Measurements from ENCODE around the gene CIAO2B.

The CIAO2B gene

GRCh38 chr16:66970775-66971720, 36.8 kb upstream of the CIAO2B start:
- Histone ChIP-seq H3K4ac (ENCODE audit: low read depth, low read length) (no peak overlapping the region), H4K8ac (ENCODE audit: low read depth, low read length) (no peak overlapping the region), H3K4me3 (ENCODE audit: low read length) (no peak overlapping the region), H3K79me2 (ENCODE audit: control insufficient read depth, insufficient read depth, low read length) (no peaks in the 10 kb centered on the region), H3K18ac (ENCODE audit: low read length) (no peak overlapping the region), H3K27ac (ENCODE audit: low read depth, low read length) (no peak overlapping the region), H3K4me1 (ENCODE audit: control insufficient read depth, low read depth, low read length) (no peaks in the 10 kb centered on the region), H3K9ac (ENCODE audit: low read length) (no peak overlapping the region), H3K36me3 (ENCODE audit: control insufficient read depth, insufficient read depth, low read length) (no peaks in the 10 kb centered on the region), H3K4me2 (ENCODE audit: low read length) (no peak overlapping the region), H3K79me1 (ENCODE audit: low read length) (no peaks in the 10 kb centered on the region), H3K27me3 (ENCODE audit: insufficient read depth, low read length, poor library complexity) (no peaks in the 10 kb centered on the region), H2BK5ac (ENCODE audit: low read length) (no peak overlapping the region), H2BK120ac (ENCODE audit: low read depth, low read length) (no peak overlapping the region), H4K5ac (ENCODE audit: low read length) (no peak overlapping the region), H3K23ac (ENCODE audit: low read length) (no peak overlapping the region), H3K56ac (ENCODE audit: low read length) (no peak overlapping the region), H2BK15ac (replicated peaks; ENCODE audit: low read depth) (no peak overlapping the region), H2AK5ac (ENCODE audit: low read length) (no peak overlapping the region)
- DNase-seq, result no peak
- no CpG with 5 or more reads among the region's 10 CpGs for WGBS (ENCODE audit: extremely low coverage, insufficient coverage, low lambda C conversion rate)

- H3K18ac ChIP-seq (ENCODE audit: low read length), result no peak overlapping the region
- H2BK5ac ChIP-seq (ENCODE audit: low read length), result no peak overlapping the region
- H4K8ac ChIP-seq (ENCODE audit: low read depth, low read length), result no peak overlapping the region
- no peak for DNase-seq
- no peak overlapping the region for H3K27ac ChIP-seq (ENCODE audit: low read depth, low read length)
- no peaks in the 10 kb centered on the region for H3K36me3 ChIP-seq (ENCODE audit: control insufficient read depth, insufficient read depth, low read length)
- no peak overlapping the region for H3K23ac ChIP-seq (ENCODE audit: low read length)
- H3K56ac ChIP-seq (ENCODE audit: low read length), result no peak overlapping the region
- no peak overlapping the region for H3K4me2 ChIP-seq (ENCODE audit: low read length)
- no peak overlapping the region for H3K4ac ChIP-seq (ENCODE audit: low read depth, low read length)
- H2AK5ac ChIP-seq (ENCODE audit: low read length), result no peak overlapping the region
- H4K5ac ChIP-seq (ENCODE audit: low read length), result no peak overlapping the region
- no peak overlapping the region for H3K4me3 ChIP-seq (ENCODE audit: low read length)
- H3K79me2 ChIP-seq (ENCODE audit: control insufficient read depth, insufficient read depth, low read length), result no peaks in the 10 kb centered on the region
- H3K9ac ChIP-seq (ENCODE audit: low read length), result no peak overlapping the region
- no CpG with 5 or more reads among the region's 5 CpGs for WGBS (ENCODE audit: extremely low coverage, insufficient coverage, low lambda C conversion rate)
- no peaks in the 10 kb centered on the region for H3K27me3 ChIP-seq (ENCODE audit: insufficient read depth, low read length, poor library complexity)
- H2BK15ac ChIP-seq (replicated peaks; ENCODE audit: low read depth), result no peak overlapping the region
- H3K4me1 ChIP-seq (ENCODE audit: control insufficient read depth, low read depth, low read length), result no peaks in the 10 kb centered on the region
- H3K79me1 ChIP-seq (ENCODE audit: low read length), result no peaks in the 10 kb centered on the region
- H2BK120ac ChIP-seq (ENCODE audit: low read depth, low read length), result no peak overlapping the region
Measured at GRCh38 chr16:66968847-66969246, 34.6 kb upstream of the CIAO2B start.

GRCh38 chr16:66964049-66964448, 29.8 kb upstream of the CIAO2B start:
- WGBS (ENCODE audit: extremely low coverage, insufficient coverage, low lambda C conversion rate), result no CpG with 5 or more reads among the region's 6 CpGs
- Histone ChIP-seq H4K8ac (ENCODE audit: low read depth, low read length) (no peak overlapping the region), H3K23ac (ENCODE audit: low read length) (no peak overlapping the region), H2AK5ac (ENCODE audit: low read length) (no peak overlapping the region), H3K56ac (ENCODE audit: low read length) (no peak overlapping the region), H3K36me3 (ENCODE audit: control insufficient read depth, insufficient read depth, low read length) (no peaks in the 10 kb centered on the region), H2BK5ac (ENCODE audit: low read length) (no peak overlapping the region), H3K18ac (ENCODE audit: low read length) (no peak overlapping the region), H2BK15ac (replicated peaks; ENCODE audit: low read depth) (no peak overlapping the region), H4K5ac (ENCODE audit: low read length) (no peak overlapping the region), H3K9ac (ENCODE audit: low read length) (no peak overlapping the region), H3K27me3 (ENCODE audit: insufficient read depth, low read length, poor library complexity) (no peaks in the 10 kb centered on the region), H3K27ac (ENCODE audit: low read depth, low read length) (no peak overlapping the region), H3K79me1 (ENCODE audit: low read length) (no peaks in the 10 kb centered on the region), H3K4me3 (ENCODE audit: low read length) (no peak overlapping the region), H3K4ac (ENCODE audit: low read depth, low read length) (no peak overlapping the region), H2BK120ac (ENCODE audit: low read depth, low read length) (no peak overlapping the region), H3K79me2 (ENCODE audit: control insufficient read depth, insufficient read depth, low read length) (no peaks in the 10 kb centered on the region), H3K4me1 (ENCODE audit: control insufficient read depth, low read depth, low read length) (no peaks in the 10 kb centered on the region), H3K4me2 (ENCODE audit: low read length) (no peak overlapping the region)
- DNase-seq, result no peak

GRCh38 chr16:66961914-66962313, 27.7 kb upstream of the CIAO2B start:
- no peak overlapping the region for H3K18ac ChIP-seq (ENCODE audit: low read length)
- H3K27ac ChIP-seq (ENCODE audit: low read depth, low read length), result no peak overlapping the region
- no peaks in the 10 kb centered on the region for H3K79me1 ChIP-seq (ENCODE audit: low read length)
- H2BK5ac ChIP-seq (ENCODE audit: low read length), result no peak overlapping the region
- no peak overlapping the region for H3K9ac ChIP-seq (ENCODE audit: low read length)
- DNase-seq, result no peak
- H3K27me3 ChIP-seq (ENCODE audit: insufficient read depth, low read length, poor library complexity), result no peaks in the 10 kb centered on the region
- H2BK15ac ChIP-seq (replicated peaks; ENCODE audit: low read depth), result no peak overlapping the region
- no CpG with 5 or more reads among the region's 5 CpGs for WGBS (ENCODE audit: extremely low coverage, insufficient coverage, low lambda C conversion rate)
- no peak overlapping the region for H2BK120ac ChIP-seq (ENCODE audit: low read depth, low read length)
- H3K4me1 ChIP-seq (ENCODE audit: control insufficient read depth, low read depth, low read length), result no peaks in the 10 kb centered on the region
- H3K79me2 ChIP-seq (ENCODE audit: control insufficient read depth, insufficient read depth, low read length), result no peaks in the 10 kb centered on the region
- no peak overlapping the region for H2AK5ac ChIP-seq (ENCODE audit: low read length)
- H3K4ac ChIP-seq (ENCODE audit: low read depth, low read length), result no peak overlapping the region
- no peak overlapping the region for H3K56ac ChIP-seq (ENCODE audit: low read length)
- H3K36me3 ChIP-seq (ENCODE audit: control insufficient read depth, insufficient read depth, low read length), result no peaks in the 10 kb centered on the region
- H4K8ac ChIP-seq (ENCODE audit: low read depth, low read length), result no peak overlapping the region
- H3K23ac ChIP-seq (ENCODE audit: low read length), result no peak overlapping the region
- no peak overlapping the region for H3K4me3 ChIP-seq (ENCODE audit: low read length)
- no peak overlapping the region for H3K4me2 ChIP-seq (ENCODE audit: low read length)
- no peak overlapping the region for H4K5ac ChIP-seq (ENCODE audit: low read length)

- no peaks in the 10 kb centered on the region for H3K36me3 ChIP-seq (ENCODE audit: control insufficient read depth, insufficient read depth, low read length)
- H2BK5ac ChIP-seq (ENCODE audit: low read length), result no peak within 1 kb of the TSS
- no peak within 1 kb of the TSS for H2BK120ac ChIP-seq (ENCODE audit: low read depth, low read length)
- H2AK5ac ChIP-seq (ENCODE audit: low read length), result no peak within 1 kb of the TSS
- H3K4me2 ChIP-seq (ENCODE audit: low read length), result no peak within 1 kb of the TSS
- H3K27ac ChIP-seq (ENCODE audit: low read depth, low read length), result no peak within 1 kb of the TSS
- H3K4me1 ChIP-seq (ENCODE audit: control insufficient read depth, low read depth, low read length), result no peaks in the 10 kb centered on the region
- no peaks in the 10 kb centered on the region for H3K27me3 ChIP-seq (ENCODE audit: insufficient read depth, low read length, poor library complexity)
- H3K79me1 ChIP-seq (ENCODE audit: low read length), result no peaks in the 10 kb centered on the region
- no peak within 1 kb of the TSS for H3K23ac ChIP-seq (ENCODE audit: low read length)
- no peak within 1 kb of the TSS for H4K8ac ChIP-seq (ENCODE audit: low read depth, low read length)
- H3K18ac ChIP-seq (ENCODE audit: low read length), result no peak within 1 kb of the TSS
- H3K4me3 ChIP-seq (ENCODE audit: low read length), result no peak within 1 kb of the TSS
- H3K79me2 ChIP-seq (ENCODE audit: control insufficient read depth, insufficient read depth, low read length), result no peaks in the 10 kb centered on the region
- H3K4ac ChIP-seq (ENCODE audit: low read depth, low read length), result no peak within 1 kb of the TSS
- peak; percentile 94 for DNase-seq
- WGBS (ENCODE audit: extremely low coverage, insufficient coverage, low lambda C conversion rate), result no CpG with 5 or more reads among the region's 16 CpGs
- H3K9ac ChIP-seq (ENCODE audit: low read length), result peak within 1 kb of the TSS; percentile 41
- H2BK15ac ChIP-seq (replicated peaks; ENCODE audit: low read depth), result no peak within 1 kb of the TSS
- peak within 1 kb of the TSS; percentile 73 for H3K56ac ChIP-seq (ENCODE audit: low read length)
- H4K5ac ChIP-seq (ENCODE audit: low read length), result no peak within 1 kb of the TSS
Measured at GRCh38 chr16:66961065-66961744, 27.0 kb upstream of the CIAO2B start, which contains the start of gene CES3. Gene CES3 (plus strand): TSS chr16:66961266. CDS start chr16:66961308, 42 bp downstream.

Measured in mesendoderm (in vitro differentiated cells).